Esophagus muscularis mucosa (tissue), 4 donors: Measurements from ENCODE around the gene GAREM2. TPM values are rescaled to one million over a fixed set of nuclear protein-coding genes. Genes with fewer than 3 reads are reported as not detected.

Experiments
- DNase-seq: peaks from one replicate; pipeline ENCODE4 v3.0.0-alpha.2; 2017; ENCODE audit errors: extremely low spot score
- H3K27ac ChIP-seq, 4 donors: fragments of 200-600 bp; sonication (generic); replicated peaks in 1 of 4; 1 replicate in 3 of 4; 2 replicates in 1 of 4; pipeline ENCODE4 v1.5.1; 2016 to 2019; ENCODE audit warnings: mild to moderate bottlenecking in 1 of 4
- H3K27me3 ChIP-seq, 4 donors: fragments of 200-600 bp; sonication (generic); one replicate each; pipeline versions ENCODE4 v1.5.1 to v1.6.0; 2016 to 2019
- H3K36me3 ChIP-seq, 4 donors: fragments of 200-600 bp; sonication (generic); one replicate each; pipeline ENCODE4 v1.5.1; 2016 to 2019
- H3K4me1 ChIP-seq, 4 donors: fragments of 200-600 bp; sonication (generic); one replicate each; pipeline ENCODE4 v1.5.1; 2016 to 2019
- H3K4me3 ChIP-seq, 4 donors: fragments of 200-600 bp; sonication (generic); 1 replicate in 2 of 4; 2 replicates in 2 of 4; pipeline ENCODE4 v1.5.1; 2016 to 2019; ENCODE audit warnings: mild to moderate bottlenecking in 4 of 4, moderate library complexity in 1 of 4
- H3K9me3 ChIP-seq, 4 donors: fragments of 200-600 bp; sonication (generic); 1 replicate in 3 of 4; 2 replicates in 1 of 4; pipeline ENCODE4 v1.5.1; 2016 to 2019
- EP300 ChIP-seq: sonication (generic); formaldehyde crosslinking; IDR thresholded peaks from one replicate; pipeline ENCODE4 v1.6.1; 2017; ENCODE audit warnings: antibody characterized with exemption
- POLR2A ChIP-seq: fragments of 450-650 bp; IDR thresholded peaks from one replicate; pipeline ENCODE4 v1.6.1; 2017; ENCODE audit warnings: antibody characterized with exemption, moderate library complexity, mild to moderate bottlenecking, low read depth
- POLR2AphosphoS5 ChIP-seq, 2 donors: sonication (generic); formaldehyde crosslinking; IDR thresholded peaks; one replicate each; pipeline ENCODE4 v1.6.1; 2017; ENCODE audit warnings: antibody characterized with exemption in 2 of 2
- WGBS: methylation state at CpG from one replicate; pipeline ENCODE4 v1.1.5; 2018; 5-methylcytosine and 5-hydroxymethylcytosine counted together
- intact Hi-C: fragments of 100-400 bp; cut with DNase I; formaldehyde crosslinking; loops from one replicate; pipeline ENCODE4 v1.15.1; 2023
- total RNA-seq, 4 donors: library from RNA; depleted of rRNA; stranded (reverse); fragments of >200 nt; gene quantifications; one replicate each; pipeline versions ENCODE4 v1.1.0 to v1.2.1, GENCODE V29; 2016
- TF ChIP-seq, protein P1 (sequence below), 3 experiments: fragments of 200-600 bp in 2 of 3; fragments of 450-650 bp in 1 of 3; sonication (generic) in 2 of 3; IDR thresholded peaks; one replicate each; pipeline ENCODE4 v1.5.1; 2017 to 2019; ENCODE audit warnings: antibody characterized with exemption in 3 of 3, mild to moderate bottlenecking in 2 of 3, moderate library complexity in 1 of 3

Gene GAREM2
- total RNA-seq, 4 donors from 2014 or later = 2.5 to 5.5 (median 3.6) TPM

GRCh38 chr2:26130763-26131162, 42.1 kb upstream of the GAREM2 start:
- H3K27me3 ChIP-seq = no peaks in the 10 kb centered on the region
- no peaks in the 10 kb centered on the region for H3K9me3 ChIP-seq
- no peak for DNase-seq
- TF ChIP-seq, protein P1, sequence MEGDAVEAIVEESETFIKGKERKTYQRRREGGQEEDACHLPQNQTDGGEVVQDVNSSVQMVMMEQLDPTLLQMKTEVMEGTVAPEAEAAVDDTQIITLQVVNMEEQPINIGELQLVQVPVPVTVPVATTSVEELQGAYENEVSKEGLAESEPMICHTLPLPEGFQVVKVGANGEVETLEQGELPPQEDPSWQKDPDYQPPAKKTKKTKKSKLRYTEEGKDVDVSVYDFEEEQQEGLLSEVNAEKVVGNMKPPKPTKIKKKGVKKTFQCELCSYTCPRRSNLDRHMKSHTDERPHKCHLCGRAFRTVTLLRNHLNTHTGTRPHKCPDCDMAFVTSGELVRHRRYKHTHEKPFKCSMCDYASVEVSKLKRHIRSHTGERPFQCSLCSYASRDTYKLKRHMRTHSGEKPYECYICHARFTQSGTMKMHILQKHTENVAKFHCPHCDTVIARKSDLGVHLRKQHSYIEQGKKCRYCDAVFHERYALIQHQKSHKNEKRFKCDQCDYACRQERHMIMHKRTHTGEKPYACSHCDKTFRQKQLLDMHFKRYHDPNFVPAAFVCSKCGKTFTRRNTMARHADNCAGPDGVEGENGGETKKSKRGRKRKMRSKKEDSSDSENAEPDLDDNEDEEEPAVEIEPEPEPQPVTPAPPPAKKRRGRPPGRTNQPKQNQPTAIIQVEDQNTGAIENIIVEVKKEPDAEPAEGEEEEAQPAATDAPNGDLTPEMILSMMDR (IDR thresholded peaks at IDR 0.05) = no peak
- TF ChIP-seq EP300 (no peak), POLR2AphosphoS5 (IDR thresholded peaks at IDR 0.05) (no peak), POLR2A (no peak)
- intact Hi-C loops = no loop called here
- peaks cover 7 to 42% (median 23%) of the 10 kb centered on the region in 4 donors for H3K36me3 ChIP-seq
- peaks cover 0 to 9% (median 2%) of the 10 kb centered on the region in 4 donors for H3K4me1 ChIP-seq
- WGBS = 86% methylated on average over 3 of the region's 3 CpGs
- H3K4me3 ChIP-seq = no peak overlapping the region
- H3K27ac ChIP-seq = no peak overlapping the region

- H3K36me3 ChIP-seq = peaks cover 0 to 39% (median 18%) of the 10 kb centered on the region in 4 donors
- intact Hi-C loops = no loop called here
- WGBS = 62% methylated on average over 3 of the region's 3 CpGs
Measured at GRCh38 chr2:26136451-26136850, 36.4 kb upstream of the GAREM2 start.

DNA sequence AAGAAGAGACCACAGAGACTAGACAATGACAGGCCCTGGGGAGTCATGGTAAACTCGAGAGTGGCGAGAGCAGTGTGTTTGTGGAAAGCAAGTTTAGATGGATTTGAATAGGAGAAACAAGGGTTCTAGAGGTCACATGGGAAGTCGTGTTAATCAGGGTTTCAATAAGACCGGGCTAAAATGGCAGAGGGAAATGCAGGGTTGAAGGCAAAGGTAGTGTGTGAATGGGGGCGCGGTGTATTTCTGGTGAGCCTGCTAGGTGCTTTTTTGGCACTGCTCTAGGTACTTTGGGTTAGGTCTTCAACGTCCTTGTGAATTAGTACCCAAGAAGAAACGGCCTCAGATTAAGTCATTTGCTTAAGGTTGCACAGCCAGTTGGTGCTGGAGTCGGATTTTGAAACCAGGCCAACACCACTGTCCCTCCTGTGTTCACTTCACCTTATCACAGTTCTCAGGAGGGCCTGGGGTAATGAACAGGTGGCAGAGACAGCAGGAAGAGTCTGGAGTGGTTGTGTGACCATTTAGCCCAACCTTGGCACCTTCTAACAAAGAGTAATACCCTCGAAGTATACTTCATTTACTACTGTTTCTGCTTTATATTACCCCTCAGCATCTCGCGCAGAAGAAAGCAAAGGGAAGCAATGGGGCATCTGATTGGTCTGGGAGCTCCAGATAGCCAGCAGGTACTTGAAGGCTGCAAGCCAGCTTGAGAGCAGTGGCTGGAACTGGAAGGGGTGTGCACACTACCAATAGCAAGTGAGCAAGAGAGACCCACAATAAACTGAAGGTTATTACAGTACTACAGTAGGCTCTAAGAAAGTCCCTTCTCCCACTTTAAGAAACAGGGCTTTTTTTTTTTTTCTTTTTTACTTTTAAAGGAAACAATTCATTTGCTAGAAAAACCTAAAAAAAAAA, 33.4 kb upstream of the GAREM2 start:
- TF ChIP-seq, protein P1 (IDR thresholded peaks at IDR 0.05) = no peak
- TF ChIP-seq POLR2AphosphoS5 (IDR thresholded peaks at IDR 0.05) (no peak), EP300 (no peak), POLR2A (no peak)
- Histone ChIP-seq H3K27ac (no peak overlapping the region), H3K27me3 (no peaks in the 10 kb centered on the region), H3K36me3 (peaks cover 0 to 23% (median 11%) of the 10 kb centered on the region in 4 donors), H3K4me3 (no peak overlapping the region), H3K4me1 (no peaks in the 10 kb centered on the region), H3K9me3 (no peaks in the 10 kb centered on the region)
- no peak for DNase-seq
- WGBS = 80% methylated on average over 12 of the region's 12 CpGs
- intact Hi-C loops = no loop called here

More at GRCh38 chr2:26136451-26136850, 36.4 kb upstream of the GAREM2 start:
- Histone ChIP-seq H3K4me3 (no peak overlapping the region), H3K27me3 (no peaks in the 10 kb centered on the region), H3K4me1 (no peaks in the 10 kb centered on the region), H3K9me3 (no peaks in the 10 kb centered on the region), H3K27ac (no peak overlapping the region)
- DNase-seq = no peak
- no peak for TF ChIP-seq EP300

GRCh38 chr2:26141145-26141769, 31.6 kb upstream of the GAREM2 start:
- no peak for DNase-seq
- no peak overlapping the region for H3K4me3 ChIP-seq
- H3K4me1 ChIP-seq = peaks cover 0 to 7% (median 0%) of the 10 kb centered on the region in 4 donors
- H3K27ac ChIP-seq = no peak overlapping the region
- 94% methylated on average over 18 of the region's 18 CpGs for WGBS
- H3K27me3 ChIP-seq = no peaks in the 10 kb centered on the region
- no peak for TF ChIP-seq EP300
- TF ChIP-seq, protein P1 (IDR thresholded peaks at IDR 0.05) = no peak
- TF ChIP-seq POLR2AphosphoS5 (IDR thresholded peaks at IDR 0.05) = no peak
- TF ChIP-seq POLR2A = no peak
- peaks cover 0 to 9% (median 2%) of the 10 kb centered on the region in 4 donors for H3K36me3 ChIP-seq
- intact Hi-C loops = no loop called here
- no peaks in the 10 kb centered on the region for H3K9me3 ChIP-seq

DNA sequence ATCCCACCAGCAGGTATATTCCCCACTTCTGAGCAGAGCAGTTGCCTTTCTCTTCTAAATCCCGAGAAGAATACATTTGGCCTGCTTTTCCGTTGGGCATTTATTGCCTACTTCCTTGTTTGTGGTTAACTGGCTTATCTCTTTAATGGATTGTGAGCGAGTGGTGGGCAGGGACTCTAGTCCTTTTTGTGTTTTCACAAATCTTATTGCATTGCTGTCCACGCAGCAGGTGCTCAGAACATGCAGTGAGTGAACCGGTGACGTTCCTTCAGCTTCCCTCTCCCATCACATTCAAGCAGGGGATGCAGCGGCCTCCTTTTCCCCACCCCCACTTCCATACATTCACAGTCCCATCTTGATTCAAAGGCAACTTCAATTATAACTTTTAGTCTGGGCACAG, 28.9 kb upstream of the GAREM2 start:
- 72% methylated on average over 7 of the region's 7 CpGs for WGBS
- Histone ChIP-seq H3K4me1 (peaks cover 0 to 7% (median 0%) of the 10 kb centered on the region in 4 donors), H3K27ac (no peak overlapping the region), H3K27me3 (no peaks in the 10 kb centered on the region), H3K36me3 (peaks cover 0 to 3% (median 0%) of the 10 kb centered on the region in 4 donors), H3K9me3 (no peaks in the 10 kb centered on the region), H3K4me3 (no peak overlapping the region)
- TF ChIP-seq POLR2A (no peak), EP300 (no peak), POLR2AphosphoS5 (IDR thresholded peaks at IDR 0.05) (no peak)
- TF ChIP-seq, protein P1 (IDR thresholded peaks at IDR 0.05) = no peak
- intact Hi-C loops = no loop called here
- no peak for DNase-seq
